Uterus (tissue), 2 donors: ENCODE measurements around the gene MRPL1.
"Not testable (repeated sequence)": the region's sequence is repeated elsewhere in the genome, so short reads cannot be mapped to it uniquely, and the experiment has no call there.

Experiments
- POLR2A ChIP-seq, 2 donors: fragments of 450-650 bp; IDR thresholded peaks; one replicate each; pipeline ENCODE4 v1.6.1; 2016; ENCODE audit warnings: antibody characterized with exemption in 2 of 2, mild to moderate bottlenecking in 1 of 2, moderate library complexity in 1 of 2
- TF ChIP-seq, protein P1 (sequence below), 4 experiments: fragments of 200-600 bp in 2 of 4; fragments of 450-650 bp in 2 of 4; sonication (generic) in 2 of 4; IDR thresholded peaks; one replicate each; pipeline ENCODE4 v1.5.1; 2016 to 2019; ENCODE audit warnings: antibody characterized with exemption in 4 of 4, mild to moderate bottlenecking in 2 of 4, moderate library complexity in 1 of 4

DNA sequence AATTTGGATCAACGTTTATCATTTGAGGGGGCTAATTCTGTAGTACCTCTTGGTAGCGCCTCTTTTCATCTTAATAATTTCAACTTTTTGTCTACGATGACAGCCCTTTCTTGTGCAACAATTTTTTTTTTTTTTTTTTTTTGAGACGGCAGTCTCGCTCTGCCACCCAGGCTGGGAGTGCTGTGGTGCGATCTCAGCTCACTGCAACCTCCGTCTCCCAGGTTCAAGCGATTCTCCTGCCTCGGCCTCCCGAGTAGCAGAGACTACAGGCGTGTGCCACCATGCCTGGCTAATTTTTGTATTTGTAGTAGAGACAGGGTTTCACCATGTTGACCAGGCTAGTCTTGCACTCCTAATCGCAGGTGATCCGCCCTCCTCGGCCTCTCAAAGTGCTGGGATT is 711 bp downstream of the MRPL1 start:
- TF ChIP-seq, protein P1, sequence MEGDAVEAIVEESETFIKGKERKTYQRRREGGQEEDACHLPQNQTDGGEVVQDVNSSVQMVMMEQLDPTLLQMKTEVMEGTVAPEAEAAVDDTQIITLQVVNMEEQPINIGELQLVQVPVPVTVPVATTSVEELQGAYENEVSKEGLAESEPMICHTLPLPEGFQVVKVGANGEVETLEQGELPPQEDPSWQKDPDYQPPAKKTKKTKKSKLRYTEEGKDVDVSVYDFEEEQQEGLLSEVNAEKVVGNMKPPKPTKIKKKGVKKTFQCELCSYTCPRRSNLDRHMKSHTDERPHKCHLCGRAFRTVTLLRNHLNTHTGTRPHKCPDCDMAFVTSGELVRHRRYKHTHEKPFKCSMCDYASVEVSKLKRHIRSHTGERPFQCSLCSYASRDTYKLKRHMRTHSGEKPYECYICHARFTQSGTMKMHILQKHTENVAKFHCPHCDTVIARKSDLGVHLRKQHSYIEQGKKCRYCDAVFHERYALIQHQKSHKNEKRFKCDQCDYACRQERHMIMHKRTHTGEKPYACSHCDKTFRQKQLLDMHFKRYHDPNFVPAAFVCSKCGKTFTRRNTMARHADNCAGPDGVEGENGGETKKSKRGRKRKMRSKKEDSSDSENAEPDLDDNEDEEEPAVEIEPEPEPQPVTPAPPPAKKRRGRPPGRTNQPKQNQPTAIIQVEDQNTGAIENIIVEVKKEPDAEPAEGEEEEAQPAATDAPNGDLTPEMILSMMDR (IDR thresholded peaks at IDR 0.05), result not testable (repeated sequence)
- TF ChIP-seq POLR2A (IDR thresholded peaks at IDR 0.05), result not testable (repeated sequence)
